ENCODE measurements around the gene CTIF. TPM values are rescaled to one million over a fixed set of nuclear protein-coding genes. Genes with fewer than 3 reads are reported as not detected.

CTIF gene
- total and polyA plus RNA-seq, 4 experiments from 2014 or later = 5.2 to 6.5 TPM; not detected in 2

DNA sequence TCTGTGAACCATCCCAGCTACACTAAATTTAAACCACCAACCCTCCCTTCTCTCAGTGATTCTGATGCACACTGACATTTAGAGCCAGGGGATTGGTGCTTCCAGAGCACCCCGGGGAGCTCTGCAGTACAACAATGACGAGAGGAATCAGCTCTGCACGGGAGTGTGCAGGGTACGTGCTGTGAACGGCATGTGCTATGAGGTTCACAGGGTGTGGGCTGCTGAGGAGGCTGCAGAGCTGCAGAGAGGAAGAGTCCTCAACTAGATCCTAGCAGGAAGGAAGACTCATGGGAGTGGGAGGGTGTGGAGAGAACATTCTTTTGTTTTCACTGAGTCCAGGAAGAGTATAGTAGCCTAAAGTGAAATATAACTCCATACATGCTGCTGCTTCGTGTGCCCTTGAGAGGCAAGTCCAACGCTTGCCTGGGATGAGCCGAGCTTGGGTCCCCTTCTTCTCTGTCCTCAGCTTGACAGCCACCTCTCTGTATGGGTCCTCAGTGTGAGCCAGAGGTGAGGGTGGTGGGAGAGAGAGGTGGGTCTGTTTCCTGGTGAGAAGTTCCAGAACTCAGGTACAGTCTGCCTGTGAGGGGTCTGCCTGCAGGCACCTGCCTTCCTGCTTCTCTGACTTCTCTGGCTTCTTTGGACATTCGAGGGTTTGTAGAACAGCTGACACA, 118.8 kb downstream of the CTIF start:
- intact Hi-C loops (cut with micrococcal nuclease) = no loop called here
- POLR2A ChIA-PET (ENCODE audit: partially characterized antibody) = no interaction called here

GRCh38 chr18:48658721-48659120, 119.9 kb downstream of the CTIF start:
- CTCF ChIA-PET (ENCODE audit: partially characterized antibody) = interaction anchor here (1.5 kb wide), 1 partner anchor 183 kb away, joined by 4 read pairs; no protein-coding TSS in a partner anchor
- H3K9me3 ChIP-seq (ENCODE audit: control insufficient read depth in 1 of 2, low read length in 2 of 2) = no peaks in the 10 kb centered on the region
- Mint-ChIP-seq H3K36me3 (no peaks in the 10 kb centered on the region), H3K9me3 (no peaks in the 10 kb centered on the region), H3K27ac (no peak overlapping the region), H3K4me1 (no peaks in the 10 kb centered on the region), H3K27me3 (no peaks in the 10 kb centered on the region), H3K4me3 (no peak overlapping the region)
- intact Hi-C loops (cut with micrococcal nuclease) = no loop called here
- POLR2A ChIA-PET (ENCODE audit: partially characterized antibody) = no interaction called here
- H3K36me3 ChIP-seq (ENCODE audit: insufficient read depth, low read length) = no peaks in the 10 kb centered on the region
- no peak overlapping the region for H3K27ac ChIP-seq (ENCODE audit: low read depth, low read length)
- no peak overlapping the region for H3K4me3 ChIP-seq (ENCODE audit: low read length in 2 of 2)
- DNase-seq = no peak
- H3K27me3 ChIP-seq (ENCODE audit: insufficient read depth, low read length) = no peaks in the 10 kb centered on the region
- no peaks in the 10 kb centered on the region for H3K4me1 ChIP-seq (ENCODE audit: insufficient read depth, low read length)

More for the DNA sequence above, 118.8 kb downstream of the CTIF start:
- no peaks in the 10 kb centered on the region for H3K4me1 ChIP-seq (ENCODE audit: insufficient read depth, low read length)
- H3K4me3 ChIP-seq (ENCODE audit: low read length in 2 of 2) = no peak overlapping the region
- Mint-ChIP-seq H3K27me3 (no peaks in the 10 kb centered on the region), H3K36me3 (no peaks in the 10 kb centered on the region), H3K9me3 (no peaks in the 10 kb centered on the region), H3K27ac (no peak overlapping the region), H3K4me3 (no peak overlapping the region), H3K4me1 (no peaks in the 10 kb centered on the region)
- DNase-seq = no peak
- H3K36me3 ChIP-seq (ENCODE audit: insufficient read depth, low read length) = no peaks in the 10 kb centered on the region
- H3K27ac ChIP-seq (ENCODE audit: low read depth, low read length) = no peak overlapping the region
- H3K27me3 ChIP-seq (ENCODE audit: insufficient read depth, low read length) = no peaks in the 10 kb centered on the region
- no peaks in the 10 kb centered on the region for H3K9me3 ChIP-seq (ENCODE audit: control insufficient read depth in 1 of 2, low read length in 2 of 2)
- CTCF ChIA-PET (ENCODE audit: partially characterized antibody) = no interaction called here

GRCh38 chr18:48659188-48660009, 120.6 kb downstream of the CTIF start:
- no peak overlapping the region for H3K4me3 Mint-ChIP-seq
- H3K27ac Mint-ChIP-seq = no peak overlapping the region
- H3K27me3 ChIP-seq (ENCODE audit: insufficient read depth, low read length) = no peaks in the 10 kb centered on the region
- no peaks in the 10 kb centered on the region for H3K36me3 ChIP-seq (ENCODE audit: insufficient read depth, low read length)
- no peaks in the 10 kb centered on the region for H3K9me3 Mint-ChIP-seq
- ChIA-PET POLR2A (ENCODE audit: partially characterized antibody) (no interaction called here), CTCF (ENCODE audit: partially characterized antibody) (interaction anchor here (1.5 kb wide), 1 partner anchor 184 kb away, joined by 4 read pairs; no protein-coding TSS in a partner anchor)
- no peaks in the 10 kb centered on the region for H3K36me3 Mint-ChIP-seq
- DNase-seq = no peak
- no peaks in the 10 kb centered on the region for H3K27me3 Mint-ChIP-seq
- no peak overlapping the region for H3K4me3 ChIP-seq (ENCODE audit: low read length in 2 of 2)
- intact Hi-C loops (cut with micrococcal nuclease) = no loop called here
- no peaks in the 10 kb centered on the region for H3K9me3 ChIP-seq (ENCODE audit: control insufficient read depth in 1 of 2, low read length in 2 of 2)
- H3K27ac ChIP-seq (ENCODE audit: low read depth, low read length) = no peak overlapping the region
- no peaks in the 10 kb centered on the region for H3K4me1 ChIP-seq (ENCODE audit: insufficient read depth, low read length)
- no peaks in the 10 kb centered on the region for H3K4me1 Mint-ChIP-seq

GRCh38 chr18:48660346-48661228, 121.8 kb downstream of the CTIF start:
- Mint-ChIP-seq H3K36me3 (peaks cover 0 to 2% of the 10 kb centered on the region in 2 donors), H3K27ac (no peak overlapping the region), H3K4me3 (no peak overlapping the region), H3K4me1 (no peaks in the 10 kb centered on the region), H3K27me3 (no peaks in the 10 kb centered on the region), H3K9me3 (peaks cover 0 to 4% (median 0%) of the 10 kb centered on the region in 8 donors)
- DNase-seq = no peak
- ChIA-PET CTCF (ENCODE audit: partially characterized antibody) (no interaction called here), POLR2A (ENCODE audit: partially characterized antibody) (no interaction called here)
- Histone ChIP-seq H3K4me1 (ENCODE audit: insufficient read depth, low read length) (no peaks in the 10 kb centered on the region), H3K9me3 (ENCODE audit: control insufficient read depth in 1 of 2, low read length in 2 of 2) (no peaks in the 10 kb centered on the region), H3K36me3 (ENCODE audit: insufficient read depth, low read length) (no peaks in the 10 kb centered on the region), H3K4me3 (ENCODE audit: low read length in 2 of 2) (no peak overlapping the region), H3K27ac (ENCODE audit: low read depth, low read length) (no peak overlapping the region), H3K27me3 (ENCODE audit: insufficient read depth, low read length) (no peaks in the 10 kb centered on the region)
- intact Hi-C loops (cut with micrococcal nuclease) = no loop called here

- Histone ChIP-seq H3K27me3 (ENCODE audit: insufficient read depth, low read length) (no peaks in the 10 kb centered on the region), H3K4me3 (ENCODE audit: low read length in 2 of 2) (no peak overlapping the region), H3K27ac (ENCODE audit: low read depth, low read length) (no peak overlapping the region), H3K4me1 (ENCODE audit: insufficient read depth, low read length) (no peaks in the 10 kb centered on the region), H3K9me3 (ENCODE audit: control insufficient read depth in 1 of 2, low read length in 2 of 2) (no peaks in the 10 kb centered on the region), H3K36me3 (ENCODE audit: insufficient read depth, low read length) (no peaks in the 10 kb centered on the region)
- ChIA-PET CTCF (ENCODE audit: partially characterized antibody) (no interaction called here), POLR2A (ENCODE audit: partially characterized antibody) (no interaction called here)
- no peak for DNase-seq
- Mint-ChIP-seq H3K27ac (no peak overlapping the region), H3K27me3 (no peaks in the 10 kb centered on the region), H3K4me1 (no peaks in the 10 kb centered on the region), H3K36me3 (peaks cover 0 to 9% of the 10 kb centered on the region in 2 donors), H3K4me3 (no peak overlapping the region), H3K9me3 (peaks cover 0 to 12% (median 3%) of the 10 kb centered on the region in 8 donors)
- intact Hi-C loops (cut with micrococcal nuclease) = no loop called here
Measured at GRCh38 chr18:48661421-48661820, 122.6 kb downstream of the CTIF start.

DNA sequence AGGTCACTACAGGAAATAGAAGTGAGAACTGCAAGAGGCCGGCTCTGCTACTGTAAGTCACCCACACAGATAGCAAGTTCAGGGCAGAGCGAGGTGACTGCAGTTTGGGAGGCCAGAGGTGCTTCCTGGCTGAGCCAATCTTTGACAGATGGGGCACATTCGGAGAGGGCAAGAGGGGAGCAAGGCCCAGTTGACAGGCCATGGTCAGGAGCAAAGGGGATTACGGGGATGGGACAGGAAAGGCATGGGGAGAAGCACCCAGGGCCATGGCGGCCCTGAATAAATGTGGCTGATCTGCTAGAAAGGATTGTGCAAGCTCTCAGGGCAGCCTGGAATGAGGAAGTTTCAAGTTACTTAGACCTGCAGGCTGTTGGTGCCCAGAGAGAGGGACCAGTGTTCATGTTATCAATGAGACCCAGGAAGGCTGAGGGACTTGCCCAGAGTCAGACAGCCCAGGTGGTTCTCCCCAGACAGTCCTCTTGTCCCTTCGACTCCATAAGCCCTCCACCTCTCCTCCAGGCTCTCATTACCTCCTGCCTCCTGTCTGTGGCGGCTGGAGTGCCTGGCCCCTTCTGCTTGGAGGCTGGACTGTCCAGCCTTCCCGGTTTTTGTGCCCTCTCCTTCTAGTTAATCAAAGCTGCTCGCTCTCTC, 123.3 kb downstream of the CTIF start:
- no peak overlapping the region for H3K4me3 ChIP-seq (ENCODE audit: low read length in 2 of 2)
- Mint-ChIP-seq H3K36me3 (peaks cover 0 to 9% of the 10 kb centered on the region in 2 donors), H3K27me3 (no peaks in the 10 kb centered on the region), H3K9me3 (peaks cover 0 to 12% (median 3%) of the 10 kb centered on the region in 8 donors), H3K4me3 (no peak overlapping the region), H3K4me1 (no peaks in the 10 kb centered on the region), H3K27ac (peak overlapping the region in 2 of 7 donors; percentile 18 to 90)
- no peaks in the 10 kb centered on the region for H3K27me3 ChIP-seq (ENCODE audit: insufficient read depth, low read length)
- POLR2A ChIA-PET (ENCODE audit: partially characterized antibody) = no interaction called here
- CTCF ChIA-PET (ENCODE audit: partially characterized antibody) = interaction anchor here (1.3 kb wide), 1 partner anchor 187 kb away, joined by 3 read pairs; no protein-coding TSS in a partner anchor
- H3K27ac ChIP-seq (ENCODE audit: low read depth, low read length) = no peak overlapping the region
- no peaks in the 10 kb centered on the region for H3K9me3 ChIP-seq (ENCODE audit: control insufficient read depth in 1 of 2, low read length in 2 of 2)
- no peak for DNase-seq
- H3K36me3 ChIP-seq (ENCODE audit: insufficient read depth, low read length) = no peaks in the 10 kb centered on the region
- no peaks in the 10 kb centered on the region for H3K4me1 ChIP-seq (ENCODE audit: insufficient read depth, low read length)
- intact Hi-C loops (cut with micrococcal nuclease) = no loop called here

All from CD4-positive, alpha-beta memory T cell (primary cell).